HG03103 (cell line): ENCODE results near the gene PRIM2.
A peak's percentile ranks its signal among the peaks of the same experiment; 100 is the strongest.
"Not testable (repeated sequence)": the region's sequence is repeated elsewhere in the genome, so short reads cannot be mapped to it uniquely, and the experiment has no call there.

Source experiments
- ATAC-seq: cut with Tn5 transposase; IDR thresholded peaks from one replicate; pipeline ENCODE4 v1.9.1; 2021; ENCODE audit warnings: low read depth; ENCODE audit not compliant: unreplicated experiment

Gene PRIM2

DNA sequence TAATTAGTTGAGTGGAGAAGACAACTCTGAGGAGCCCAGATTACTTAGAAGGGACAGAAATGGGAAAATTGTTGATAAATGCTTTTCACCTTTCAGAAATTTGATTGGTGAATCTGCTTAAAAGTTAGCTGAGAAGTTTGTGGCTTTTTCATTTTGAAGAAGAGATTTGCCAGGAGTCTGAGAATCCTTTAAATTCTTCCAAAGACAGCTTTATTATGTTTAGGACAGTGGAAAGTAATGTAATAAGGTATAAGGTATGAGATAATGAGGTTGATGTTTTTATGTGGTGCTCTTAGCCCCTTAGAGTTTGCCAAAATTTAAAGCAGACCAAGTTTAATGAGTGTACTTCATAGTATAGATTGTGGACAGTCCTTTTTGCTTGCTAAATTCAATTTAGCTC is 42.3 kb downstream of the PRIM2 start:
- ATAC-seq: not testable (repeated sequence)

DNA sequence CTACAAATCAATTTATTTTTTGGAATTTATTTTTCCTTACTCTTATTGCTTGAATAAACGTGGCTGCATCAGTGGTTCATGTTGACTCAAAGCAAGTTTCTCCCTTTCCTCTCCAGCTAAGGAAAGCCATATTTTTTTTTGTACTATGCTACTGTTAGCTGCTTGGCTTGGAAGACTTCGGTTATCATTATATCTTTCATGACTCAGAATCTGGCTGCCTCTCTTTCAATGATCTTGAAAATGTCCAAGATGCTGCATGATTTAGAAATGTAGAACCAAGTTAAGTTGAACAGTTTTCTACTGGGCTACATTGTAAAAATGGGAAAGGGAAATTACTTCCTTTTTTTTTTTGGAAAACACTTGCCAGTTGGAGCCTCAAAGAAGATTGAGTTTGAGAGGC is 44.9 kb downstream of the PRIM2 start:
- ATAC-seq: not testable (repeated sequence)

DNA sequence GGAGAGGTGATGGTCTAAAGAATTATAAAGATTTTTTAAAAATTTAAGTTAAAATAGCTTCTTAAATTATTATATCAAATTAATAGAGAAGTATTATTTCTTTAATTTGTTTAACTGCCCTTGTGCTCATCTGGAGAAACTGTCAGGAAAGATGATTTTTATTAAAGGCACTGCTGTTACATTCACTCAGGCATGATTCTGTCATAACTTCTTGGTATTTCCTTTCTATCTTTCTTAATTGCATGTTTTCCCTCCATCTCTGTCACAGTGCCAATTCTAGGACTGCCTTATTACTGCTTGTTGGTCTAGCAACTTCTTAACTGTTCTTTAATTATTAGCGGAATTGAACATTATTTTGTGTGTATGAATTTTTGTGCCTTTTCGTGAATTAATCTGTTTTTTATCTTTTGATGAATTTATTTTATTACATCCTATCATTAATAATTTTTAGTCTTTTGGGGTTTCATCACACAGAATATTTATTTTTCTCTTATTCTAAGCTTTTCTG is 47.7 kb downstream of the PRIM2 start:
- ATAC-seq: not testable (repeated sequence)

DNA sequence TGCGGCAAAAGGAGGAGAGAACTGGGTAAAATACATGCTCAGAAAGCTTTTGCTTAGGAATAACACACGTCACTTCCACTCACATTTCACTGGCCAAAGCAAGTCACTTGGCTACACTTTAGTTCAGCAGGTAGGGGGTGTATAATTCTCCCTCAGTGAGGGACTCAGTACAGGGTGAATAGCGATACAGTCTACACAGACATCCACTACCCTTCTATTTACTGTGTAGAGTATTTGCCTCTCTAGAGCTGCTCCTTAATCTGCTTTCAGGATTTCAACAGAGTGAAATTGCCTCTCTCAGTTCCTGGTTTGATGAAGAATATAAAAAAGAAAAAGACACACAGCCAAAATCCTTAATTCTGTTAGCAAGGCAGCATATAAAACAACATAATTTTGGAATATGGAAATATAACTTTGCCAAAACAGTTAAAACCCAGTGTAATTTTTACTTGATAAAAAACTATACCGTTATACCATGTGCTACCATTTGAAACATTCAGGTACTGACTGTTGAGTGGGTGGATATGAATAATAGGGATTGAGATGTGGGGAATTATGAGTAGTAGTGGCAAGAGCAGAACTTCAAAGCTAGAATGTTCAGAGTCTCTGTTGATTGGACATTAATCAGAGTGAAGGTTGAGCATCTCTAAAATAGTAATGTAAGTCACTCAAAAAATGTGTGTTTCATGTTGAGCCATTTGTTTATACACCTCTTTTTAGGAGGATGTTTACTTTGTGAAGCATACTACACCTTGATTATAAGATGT is 51.7 kb downstream of the PRIM2 start:
- ATAC-seq: not testable (repeated sequence)

- ATAC-seq: not testable (repeated sequence)
Observed at GRCh38 chr6:57371779-57372178, 54.3 kb downstream of the PRIM2 start.

GRCh38 chr6:57374764-57375163 is 57.3 kb downstream of the PRIM2 start:
- ATAC-seq: not testable (repeated sequence)

GRCh38 chr6:57376083-57376482 is 58.7 kb downstream of the PRIM2 start:
- ATAC-seq: not testable (repeated sequence)

GRCh38 chr6:57389038-57389592 is 71.7 kb downstream of the PRIM2 start:
- ATAC-seq: not testable (repeated sequence)

- ATAC-seq: not testable (repeated sequence)
Observed at GRCh38 chr6:57390818-57391217, 73.4 kb downstream of the PRIM2 start.

GRCh38 chr6:57392047-57392446 is 74.6 kb downstream of the PRIM2 start:
- ATAC-seq: not testable (repeated sequence)

DNA sequence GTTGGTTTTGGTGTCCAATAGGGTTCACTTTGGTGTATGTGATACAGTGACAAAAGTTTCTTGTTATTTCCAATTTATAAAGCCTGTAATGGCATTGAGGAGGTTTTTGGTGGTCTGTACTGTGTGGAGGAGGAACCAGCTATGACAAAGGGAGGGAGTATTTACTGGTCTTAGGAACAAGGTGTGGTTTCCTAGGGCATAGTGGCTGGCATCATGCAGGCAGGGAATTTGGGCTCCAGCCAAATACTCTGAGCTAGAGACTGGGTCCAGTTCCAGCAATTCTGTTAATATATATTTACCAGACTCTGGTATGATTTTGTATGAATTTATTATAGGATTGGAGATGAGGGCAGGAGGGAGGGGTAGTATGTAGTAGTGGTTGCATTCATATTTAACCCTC is 101.9 kb downstream of the PRIM2 start:
- not testable (repeated sequence) for ATAC-seq

DNA sequence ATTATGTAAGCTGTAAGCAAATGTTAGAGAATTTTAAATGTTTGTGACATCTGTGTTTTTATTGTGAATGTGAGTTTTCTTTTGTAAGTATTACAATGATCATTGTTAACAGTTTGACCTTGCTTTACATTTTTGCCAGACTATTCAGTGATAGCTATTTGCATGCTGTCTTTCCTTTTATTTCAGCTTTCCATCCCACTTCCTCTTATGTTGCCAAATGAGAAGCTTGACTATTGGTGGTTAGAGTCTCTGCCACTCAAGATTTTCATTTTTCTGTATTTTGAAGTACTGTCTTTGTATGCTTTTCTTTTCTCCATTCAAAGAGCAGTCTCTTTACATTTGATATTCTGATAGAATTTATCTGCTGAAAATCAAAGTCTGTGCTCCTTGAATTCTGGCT is 104.1 kb downstream of the PRIM2 start:
- no peak for ATAC-seq

DNA sequence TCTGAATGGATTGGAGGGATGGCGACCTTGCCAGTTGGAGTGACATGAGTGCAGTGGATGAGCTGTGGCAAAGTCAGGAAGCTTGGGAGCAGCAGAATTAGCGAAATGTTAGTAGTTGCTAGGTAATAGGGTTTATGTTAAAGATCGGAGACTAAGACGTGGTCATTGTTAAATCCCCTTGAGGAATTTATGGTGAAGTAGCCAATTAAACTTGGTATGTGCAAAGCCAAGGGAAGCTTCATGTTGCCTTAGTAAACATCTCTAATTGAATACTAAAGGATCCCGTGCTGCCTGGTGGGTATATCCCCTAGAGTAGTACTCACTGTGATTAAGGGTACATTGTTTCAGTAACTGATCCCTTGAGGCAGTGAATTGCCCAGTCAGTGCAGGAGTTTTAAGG is 106.0 kb downstream of the PRIM2 start:
- ATAC-seq: no peak

DNA sequence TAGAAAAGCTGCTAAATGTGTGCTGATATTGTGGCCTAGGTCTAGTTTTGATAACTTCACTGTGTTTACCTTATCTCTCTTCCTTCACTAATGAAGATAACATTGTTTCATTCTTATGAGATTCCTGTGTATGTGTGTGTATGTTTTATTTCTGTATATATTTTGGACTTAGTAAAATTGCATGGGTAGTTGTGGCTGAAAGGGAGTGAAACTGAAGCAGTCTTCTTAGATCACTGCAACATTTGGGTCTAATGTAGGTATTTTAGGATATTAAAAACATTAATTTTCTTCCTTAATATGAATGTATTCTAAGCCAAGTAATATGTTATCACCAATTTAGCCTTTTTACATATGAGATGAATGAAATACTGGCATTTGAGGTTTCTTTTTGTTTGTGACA is 114.3 kb downstream of the PRIM2 start:
- ATAC-seq: not testable (repeated sequence)

DNA sequence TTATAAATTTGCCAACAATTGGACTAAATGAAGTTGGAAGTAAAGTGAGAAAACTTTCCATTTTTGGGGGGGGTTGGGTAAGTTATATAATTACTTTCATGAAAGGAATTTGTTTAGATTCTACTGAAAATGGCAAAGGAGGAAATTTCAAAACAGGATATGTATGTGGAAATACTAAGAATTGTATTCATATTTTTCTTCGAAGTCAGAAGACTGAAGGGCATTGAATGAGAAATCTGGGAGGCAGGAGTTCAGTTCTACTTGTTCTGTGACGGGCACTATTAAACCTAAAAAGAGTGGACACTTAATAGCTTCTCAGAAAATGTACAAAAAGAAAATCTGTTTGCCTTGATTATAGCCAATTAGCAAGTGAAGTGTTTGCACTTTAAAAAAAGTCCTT is 114.7 kb downstream of the PRIM2 start:
- no peak for ATAC-seq

- ATAC-seq: peak; percentile 54
Observed at GRCh38 chr6:57432919-57433684, 115.7 kb downstream of the PRIM2 start.

- not testable (repeated sequence) for ATAC-seq
Observed at GRCh38 chr6:57433790-57434189, 116.4 kb downstream of the PRIM2 start.

DNA sequence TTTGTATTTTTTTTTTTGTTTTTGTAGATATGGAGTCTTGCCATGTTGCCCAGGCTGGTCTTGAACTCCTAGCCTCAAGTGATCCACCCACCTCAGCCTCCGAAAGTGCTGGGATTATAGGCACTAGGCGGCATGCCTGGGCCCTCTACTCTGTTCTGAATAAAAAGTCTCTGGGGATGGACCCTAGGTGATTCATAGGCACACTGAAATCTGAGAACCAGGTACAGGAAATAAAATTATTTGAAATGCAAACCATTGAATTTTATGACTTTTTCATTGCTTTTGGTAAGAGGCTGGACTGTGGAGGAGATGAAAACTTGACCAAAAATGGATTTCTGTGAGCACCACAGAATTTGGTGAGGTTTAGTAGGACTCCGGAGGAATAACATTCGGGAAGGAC is 117.5 kb downstream of the PRIM2 start:
- ATAC-seq: no peak

GRCh38 chr6:57435475-57436160 is 118.2 kb downstream of the PRIM2 start:
- ATAC-seq: no peak

GRCh38 chr6:57440735-57441134 is 123.3 kb downstream of the PRIM2 start:
- ATAC-seq: not testable (repeated sequence)

DNA sequence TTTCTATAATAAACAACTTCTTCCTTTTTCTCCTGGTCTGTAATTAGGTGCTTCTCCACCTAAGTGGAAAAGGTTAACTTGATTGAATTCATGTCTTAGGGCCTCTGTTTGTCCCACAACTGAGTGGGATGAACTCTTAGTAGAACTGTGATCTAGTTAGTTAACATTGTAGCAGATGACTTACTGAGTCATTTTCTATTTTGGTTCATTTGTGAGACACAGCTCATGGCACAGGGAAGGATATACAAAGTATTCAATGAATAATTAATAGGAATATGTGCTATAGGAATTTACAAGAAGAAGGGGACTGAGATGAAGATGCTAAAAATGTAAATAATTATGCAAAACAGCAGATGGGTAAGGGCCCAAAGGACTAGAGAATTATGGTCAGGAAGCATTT is 124.7 kb downstream of the PRIM2 start:
- not testable (repeated sequence) for ATAC-seq
